Tibial nerve (tissue), 4 donors: ENCODE data around the gene ALDOB. TPM values are rescaled to one million over a fixed set of nuclear protein-coding genes. Genes with fewer than 3 reads are reported as not detected.

ENCODE experiments used
- DNase-seq, 2 donors: peaks; one replicate each; pipeline ENCODE4 v3.0.0-alpha.2; 2019; ENCODE audit warnings: low spot score in 2 of 2
- H3K27ac ChIP-seq, 4 donors: fragments of 200-600 bp; sonication (generic) in 3 of 4; one replicate each; pipeline ENCODE4 v1.5.1; 2017 to 2019; ENCODE audit warnings: mild to moderate bottlenecking in 1 of 4
- H3K27me3 ChIP-seq, 2 donors: fragments of 200-600 bp; sonication (generic) in 1 of 2; one replicate each; pipeline versions ENCODE4 v1.5.1 to v1.6.0; 2017 to 2019
- H3K36me3 ChIP-seq, 3 donors: fragments of 200-600 bp; sonication (generic); one replicate each; pipeline ENCODE4 v1.5.1; 2018 to 2019
- H3K4me1 ChIP-seq, 4 donors: fragments of 200-600 bp; sonication (generic) in 3 of 4; one replicate each; pipeline ENCODE4 v1.5.1; 2017 to 2019
- H3K4me3 ChIP-seq, 4 donors: fragments of 200-600 bp; sonication (generic) in 3 of 4; one replicate each; pipeline ENCODE4 v1.5.1; 2017 to 2019; ENCODE audit warnings: mild to moderate bottlenecking in 1 of 4, moderate library complexity in 1 of 4
- H3K9me3 ChIP-seq, 4 donors: fragments of 200-600 bp; sonication (generic) in 3 of 4; one replicate each; pipeline ENCODE4 v1.5.1; 2017 to 2019
- EP300 ChIP-seq, 2 donors: sonication (generic); formaldehyde crosslinking; IDR thresholded peaks; one replicate each; pipeline ENCODE4 v1.6.1; 2017; ENCODE audit warnings: antibody characterized with exemption in 2 of 2, mild to moderate bottlenecking in 1 of 2
- POLR2A ChIP-seq, 2 donors: fragments of 450-650 bp; IDR thresholded peaks; one replicate each; pipeline ENCODE4 v1.6.1; 2017; ENCODE audit warnings: antibody characterized with exemption in 2 of 2, mild to moderate bottlenecking in 2 of 2, moderate library complexity in 2 of 2
- WGBS, 2 donors: methylation state at CpG; one replicate each; pipeline ENCODE4 v1.1.5; 2018; 5-methylcytosine and 5-hydroxymethylcytosine counted together
- total RNA-seq, 4 donors: library from RNA; depleted of rRNA; stranded (reverse); fragments of >200 nt; gene quantifications; one replicate each; pipeline ENCODE4 v1.1.0, GENCODE V29; 2016
- TF ChIP-seq, protein P1 (sequence below), 5 experiments: fragments of 200-600 bp in 3 of 5; fragments of 450-650 bp in 2 of 5; sonication (generic) in 3 of 5; IDR thresholded peaks; one replicate each; pipeline ENCODE4 v1.5.1; 2016 to 2019; ENCODE audit warnings: antibody characterized with exemption in 5 of 5, mild to moderate bottlenecking in 3 of 5, moderate library complexity in 2 of 5

Gene ALDOB
- total RNA-seq, 4 donors from 2014 or later, result not detected

GRCh38 chr9:101472891-101473290 lies 37.3 kb upstream of the ALDOB start:
- 25 to 50% methylated on average over 1 of the region's 1 CpG for WGBS, 2 donors

DNA sequence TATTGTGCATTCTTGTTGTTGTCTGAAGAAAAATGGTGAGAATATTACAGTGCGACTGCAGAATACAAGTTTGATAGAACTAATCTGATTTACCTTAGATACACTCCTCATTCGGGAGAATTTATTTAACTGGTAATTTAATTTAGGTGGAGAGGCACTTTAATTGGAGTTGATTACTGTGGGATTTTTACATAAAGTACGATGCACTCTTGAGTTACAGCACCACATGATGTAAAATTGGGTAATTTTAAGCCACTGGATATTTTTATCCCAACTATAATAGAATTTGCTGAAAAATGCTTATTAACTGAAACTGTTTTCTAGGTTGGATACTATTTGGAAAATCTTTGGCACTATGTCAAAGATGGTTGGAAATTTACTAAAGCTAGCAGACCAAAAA lies 35.4 kb upstream of the ALDOB start:
- peaks cover 0 to 10% (median 0%) of the 10 kb centered on the region in 3 donors for H3K36me3 ChIP-seq
- 87 to 91% methylated on average over 3 of the region's 3 CpGs for whole genome bisulfite sequencing, 2 donors
- TF ChIP-seq EP300 (IDR thresholded peaks at IDR 0.05) (no peak), POLR2A (IDR thresholded peaks at IDR 0.05) (no peak)
- TF ChIP-seq, protein P1, sequence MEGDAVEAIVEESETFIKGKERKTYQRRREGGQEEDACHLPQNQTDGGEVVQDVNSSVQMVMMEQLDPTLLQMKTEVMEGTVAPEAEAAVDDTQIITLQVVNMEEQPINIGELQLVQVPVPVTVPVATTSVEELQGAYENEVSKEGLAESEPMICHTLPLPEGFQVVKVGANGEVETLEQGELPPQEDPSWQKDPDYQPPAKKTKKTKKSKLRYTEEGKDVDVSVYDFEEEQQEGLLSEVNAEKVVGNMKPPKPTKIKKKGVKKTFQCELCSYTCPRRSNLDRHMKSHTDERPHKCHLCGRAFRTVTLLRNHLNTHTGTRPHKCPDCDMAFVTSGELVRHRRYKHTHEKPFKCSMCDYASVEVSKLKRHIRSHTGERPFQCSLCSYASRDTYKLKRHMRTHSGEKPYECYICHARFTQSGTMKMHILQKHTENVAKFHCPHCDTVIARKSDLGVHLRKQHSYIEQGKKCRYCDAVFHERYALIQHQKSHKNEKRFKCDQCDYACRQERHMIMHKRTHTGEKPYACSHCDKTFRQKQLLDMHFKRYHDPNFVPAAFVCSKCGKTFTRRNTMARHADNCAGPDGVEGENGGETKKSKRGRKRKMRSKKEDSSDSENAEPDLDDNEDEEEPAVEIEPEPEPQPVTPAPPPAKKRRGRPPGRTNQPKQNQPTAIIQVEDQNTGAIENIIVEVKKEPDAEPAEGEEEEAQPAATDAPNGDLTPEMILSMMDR (IDR thresholded peaks at IDR 0.05), result no peak
- no peaks in the 10 kb centered on the region for H3K9me3 ChIP-seq
- peaks cover 0 to 21% (median 0%) of the 10 kb centered on the region in 4 donors for H3K4me1 ChIP-seq
- H3K27ac ChIP-seq, result no peak overlapping the region
- H3K27me3 ChIP-seq, result no peaks in the 10 kb centered on the region
- no peak overlapping the region for H3K4me3 ChIP-seq
- no peak for DNase-seq

More at GRCh38 chr9:101472891-101473290, 37.3 kb upstream of the ALDOB start:
- H3K27me3 ChIP-seq, result no peaks in the 10 kb centered on the region
- no peak for TF ChIP-seq POLR2A (IDR thresholded peaks at IDR 0.05)
- TF ChIP-seq EP300 (IDR thresholded peaks at IDR 0.05), result no peak
- TF ChIP-seq, protein P1 (IDR thresholded peaks at IDR 0.05), result no peak
- H3K9me3 ChIP-seq, result no peaks in the 10 kb centered on the region
- H3K36me3 ChIP-seq, result peaks cover 0 to 19% (median 0%) of the 10 kb centered on the region in 3 donors
- H3K4me1 ChIP-seq, result peaks cover 0 to 21% (median 0%) of the 10 kb centered on the region in 4 donors
- DNase-seq, result no peak
- no peak overlapping the region for H3K27ac ChIP-seq
- no peak overlapping the region for H3K4me3 ChIP-seq

- TF ChIP-seq POLR2A (IDR thresholded peaks at IDR 0.05), result no peak
- TF ChIP-seq, protein P1 (IDR thresholded peaks at IDR 0.05), result no peak
- TF ChIP-seq EP300 (IDR thresholded peaks at IDR 0.05), result no peak
- no peaks in the 10 kb centered on the region for H3K9me3 ChIP-seq
- no peak for DNase-seq
- no peak overlapping the region for H3K4me3 ChIP-seq
- peaks cover 0 to under 1% (median 0%) of the 10 kb centered on the region in 3 donors for H3K36me3 ChIP-seq
- no peaks in the 10 kb centered on the region for H3K27me3 ChIP-seq
- H3K27ac ChIP-seq, result no peak overlapping the region
- H3K4me1 ChIP-seq, result peaks cover 0 to 29% (median 0%) of the 10 kb centered on the region in 4 donors
- WGBS, 2 donors, result 78 to 80% methylated on average over 3 of the region's 3 CpGs
Measured at GRCh38 chr9:101470021-101470420, 34.4 kb upstream of the ALDOB start.

GRCh38 chr9:101469026-101469425 lies 33.5 kb upstream of the ALDOB start:
- H3K4me1 ChIP-seq, result peaks cover 0 to 30% (median 0%) of the 10 kb centered on the region in 4 donors
- no peaks in the 10 kb centered on the region for H3K36me3 ChIP-seq
- DNase-seq, result no peak
- 84 to 95% methylated on average over 2 of the region's 2 CpGs for WGBS, 2 donors
- H3K27ac ChIP-seq, result no peak overlapping the region
- no peak overlapping the region for H3K4me3 ChIP-seq
- no peaks in the 10 kb centered on the region for H3K27me3 ChIP-seq
- no peaks in the 10 kb centered on the region for H3K9me3 ChIP-seq
- TF ChIP-seq, protein P1 (IDR thresholded peaks at IDR 0.05), result no peak
- no peak for TF ChIP-seq EP300 (IDR thresholded peaks at IDR 0.05)
- no peak for TF ChIP-seq POLR2A (IDR thresholded peaks at IDR 0.05)

DNA sequence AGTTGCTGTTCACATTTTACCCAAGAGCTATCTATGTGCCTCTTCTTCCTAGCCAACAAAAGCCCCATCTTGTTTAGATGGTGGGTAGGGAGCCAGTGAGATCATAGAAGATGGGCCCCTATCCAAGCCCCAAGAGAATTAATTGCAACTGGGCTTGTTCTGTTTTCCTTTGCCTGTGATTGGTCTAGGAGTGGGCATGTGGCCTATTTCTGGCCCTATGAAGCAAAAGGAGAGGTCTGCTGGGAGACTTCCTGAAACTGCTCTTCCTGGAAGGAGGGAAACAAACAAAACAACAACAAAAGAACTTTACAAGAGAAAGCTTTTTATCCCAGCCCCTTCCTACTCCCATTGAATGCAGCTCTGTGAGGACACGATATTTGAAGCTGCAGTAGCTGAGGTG lies 32.5 kb upstream of the ALDOB start:
- Histone ChIP-seq H3K27me3 (no peaks in the 10 kb centered on the region), H3K36me3 (no peaks in the 10 kb centered on the region), H3K4me1 (peaks cover 0 to 25% (median 0%) of the 10 kb centered on the region in 4 donors), H3K9me3 (no peaks in the 10 kb centered on the region), H3K4me3 (no peak overlapping the region), H3K27ac (no peak overlapping the region)
- DNase-seq, result no peak
- TF ChIP-seq EP300 (IDR thresholded peaks at IDR 0.05), result no peak
- TF ChIP-seq POLR2A (IDR thresholded peaks at IDR 0.05), result no peak
- TF ChIP-seq, protein P1 (IDR thresholded peaks at IDR 0.05), result no peak
- whole genome bisulfite sequencing, 2 donors, result 41 to 47% methylated on average over 1 of the region's 1 CpG
